ENCODE data around the gene STK36.

Gene STK36

DNA sequence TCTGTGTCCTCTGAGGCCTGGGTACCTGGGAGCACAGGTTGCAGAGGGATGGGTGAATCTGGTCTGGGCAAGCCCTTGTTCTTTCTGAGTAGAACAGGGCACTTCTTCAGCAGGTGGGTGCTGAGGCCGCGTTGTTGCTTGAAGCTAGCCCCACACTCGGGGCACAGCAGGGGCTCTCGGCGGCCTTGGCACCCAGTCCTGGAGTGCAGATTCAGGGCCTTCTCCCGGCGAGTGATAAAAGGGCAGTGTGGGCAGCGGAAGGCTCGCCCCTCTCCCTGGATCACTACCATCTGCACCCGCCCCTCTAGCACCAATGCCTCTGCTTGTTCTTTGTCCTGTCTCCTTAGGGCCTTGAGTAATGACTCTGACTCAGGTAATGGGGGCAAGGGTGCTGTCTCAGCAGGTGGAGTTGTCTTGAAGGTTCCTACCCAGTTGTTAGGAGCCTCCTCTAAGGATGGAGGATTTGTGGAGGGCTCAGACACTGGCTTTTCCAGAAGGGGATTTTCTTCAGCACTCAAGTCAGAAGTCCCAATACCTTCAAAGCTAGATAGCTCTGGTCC, 28.1 kb upstream of the STK36 start:
- TF ChIP-seq SIN3A (IDR thresholded peaks at IDR 0.05; ENCODE audit: borderline replicate concordance, insufficient read depth, low read length), result no peak
- TF ChIP-seq REST (IDR thresholded peaks at IDR 0.05; ENCODE audit: insufficient read depth in 1 of 2, low read depth in 2 of 2, low read length in 2 of 2), result no peak
- TF ChIP-seq FOXP2 (optimal IDR thresholded peaks at IDR 0.05; ENCODE audit: borderline replicate concordance, extremely low read depth, extremely low read length, insufficient read depth), result no peak
- no peak for TF ChIP-seq POLR2AphosphoS5 (IDR thresholded peaks at IDR 0.05; ENCODE audit: low read depth, low read length)
- no peak for TF ChIP-seq TAF1 (IDR thresholded peaks at IDR 0.05; ENCODE audit: borderline replicate concordance, insufficient read depth, low read length)

- no peak for TF ChIP-seq POLR2AphosphoS5 (IDR thresholded peaks at IDR 0.05; ENCODE audit: low read depth, low read length)
- TF ChIP-seq REST (IDR thresholded peaks at IDR 0.05; ENCODE audit: insufficient read depth in 1 of 2, low read depth in 2 of 2, low read length in 2 of 2), result no peak
- TF ChIP-seq SIN3A (IDR thresholded peaks at IDR 0.05; ENCODE audit: borderline replicate concordance, insufficient read depth, low read length), result no peak
- no peak for TF ChIP-seq FOXP2 (optimal IDR thresholded peaks at IDR 0.05; ENCODE audit: borderline replicate concordance, extremely low read depth, extremely low read length, insufficient read depth)
- no peak for TF ChIP-seq TAF1 (IDR thresholded peaks at IDR 0.05; ENCODE audit: borderline replicate concordance, insufficient read depth, low read length)
These were observed 27.2 kb upstream of the STK36 start for GRCh38 chr2:218644721-218645120.

- no peak for TF ChIP-seq POLR2AphosphoS5 (IDR thresholded peaks at IDR 0.05; ENCODE audit: low read depth, low read length)
- TF ChIP-seq TAF1 (IDR thresholded peaks at IDR 0.05; ENCODE audit: borderline replicate concordance, insufficient read depth, low read length), result no peak
- no peak for TF ChIP-seq SIN3A (IDR thresholded peaks at IDR 0.05; ENCODE audit: borderline replicate concordance, insufficient read depth, low read length)
- no peak for TF ChIP-seq REST (IDR thresholded peaks at IDR 0.05; ENCODE audit: insufficient read depth in 1 of 2, low read depth in 2 of 2, low read length in 2 of 2)
- TF ChIP-seq FOXP2 (optimal IDR thresholded peaks at IDR 0.05; ENCODE audit: borderline replicate concordance, extremely low read depth, extremely low read length, insufficient read depth), result no peak
These were observed 26.8 kb upstream of the STK36 start for GRCh38 chr2:218645126-218645525.

GRCh38 chr2:218648088-218648786, 23.6 kb upstream of the STK36 start:
- TF ChIP-seq SIN3A (IDR thresholded peaks at IDR 0.05; ENCODE audit: borderline replicate concordance, insufficient read depth, low read length) (no peak), FOXP2 (optimal IDR thresholded peaks at IDR 0.05; ENCODE audit: borderline replicate concordance, extremely low read depth, extremely low read length, insufficient read depth) (no peak), POLR2AphosphoS5 (IDR thresholded peaks at IDR 0.05; ENCODE audit: low read depth, low read length) (no peak), REST (IDR thresholded peaks at IDR 0.05; ENCODE audit: insufficient read depth in 1 of 2, low read depth in 2 of 2, low read length in 2 of 2) (no peak), TAF1 (IDR thresholded peaks at IDR 0.05; ENCODE audit: borderline replicate concordance, insufficient read depth, low read length) (no peak)

Measured in PFSK-1 (cell line).